ENCODE data around the gene SYNRG. TPM values are rescaled to one million over a fixed set of nuclear protein-coding genes. Genes with fewer than 3 reads are reported as not detected.

SYNRG gene
- total and polyA plus RNA-seq, 2 donors (not counting 3 experiments of a cell fraction or from before 2014, with no cell fraction given), result 15.3 to 42.2 TPM

DNA sequence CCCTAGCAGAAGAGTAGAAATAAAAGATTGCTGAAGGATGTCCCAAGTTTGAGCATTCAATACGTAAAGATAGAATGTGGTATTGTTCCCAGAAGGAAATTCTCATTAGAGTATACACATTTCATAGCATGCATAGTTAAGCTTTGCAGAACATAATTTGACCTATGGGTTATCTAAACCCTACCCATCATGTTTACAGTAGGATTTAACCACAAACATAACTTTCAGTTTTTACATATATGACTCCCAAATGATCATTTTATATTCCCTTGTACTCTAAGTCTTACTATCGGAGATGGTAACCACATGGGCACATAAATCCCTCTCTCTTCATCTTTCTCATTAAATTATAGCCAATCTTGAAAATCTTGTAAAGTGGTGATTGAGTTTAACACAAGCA is 50.9 kb downstream of the SYNRG start:
- Histone ChIP-seq H3K4me1 (ENCODE audit: control insufficient read depth, extremely low read depth, insufficient read depth, low read length) (no peaks in the 10 kb centered on the region), H3K79me2 (ENCODE audit: control insufficient read depth, insufficient read depth, low read length) (no peaks in the 10 kb centered on the region), H3K27ac (ENCODE audit: insufficient read depth, low read depth, low read length) (no peak overlapping the region), H3K4me3 (replicated peaks in 1 of 3; ENCODE audit: insufficient read depth in 1 of 3, low read depth in 1 of 3, low read length in 3 of 3) (no peak overlapping the region), H3K27me3 (ENCODE audit: control insufficient read depth in 2 of 2, insufficient read depth in 2 of 2, low read length in 2 of 2) (no peaks in the 10 kb centered on the region), H3K9me1 (replicated peaks; ENCODE audit: control insufficient read depth, extremely low read depth, insufficient read depth, low read length) (no peaks in the 10 kb centered on the region), H4K20me1 (replicated peaks; ENCODE audit: control insufficient read depth, extremely low read depth, insufficient read depth, low read length) (no peaks in the 10 kb centered on the region), H3K36me3 (ENCODE audit: control insufficient read depth in 2 of 2, extremely low read depth in 1 of 2, insufficient read depth in 2 of 2, low read length in 2 of 2) (peaks cover 11 to 12% of the 10 kb centered on the region in 2 experiments), H3K9ac (replicated peaks; ENCODE audit: extremely low read depth, insufficient read depth, low read length) (no peak overlapping the region), H3K9me3 (replicated peaks; ENCODE audit: control insufficient read depth, insufficient read depth, low read length) (no peaks in the 10 kb centered on the region), H3K4me2 (ENCODE audit: insufficient read depth, low read length) (no peak overlapping the region), H2AFZ (ENCODE audit: low read depth, low read length) (no peak overlapping the region)
- TF ChIP-seq, protein P1, sequence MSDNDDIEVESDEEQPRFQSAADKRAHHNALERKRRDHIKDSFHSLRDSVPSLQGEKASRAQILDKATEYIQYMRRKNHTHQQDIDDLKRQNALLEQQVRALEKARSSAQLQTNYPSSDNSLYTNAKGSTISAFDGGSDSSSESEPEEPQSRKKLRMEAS (IDR thresholded peaks at IDR 0.05; ENCODE audit: insufficient read depth, insufficient read length), result no peak
- no peak for TF ChIP-seq POLR2AphosphoS5 (IDR thresholded peaks at IDR 0.05; ENCODE audit: insufficient read depth, low read depth, low read length)
- TF ChIP-seq GATA2 (IDR thresholded peaks at IDR 0.05; ENCODE audit: insufficient read depth, insufficient read length, low read depth, low read length), result no peak
- no peak for TF ChIP-seq MYC (IDR thresholded peaks at IDR 0.05; ENCODE audit: low read depth, low read length)
- TF ChIP-seq, protein P2, sequence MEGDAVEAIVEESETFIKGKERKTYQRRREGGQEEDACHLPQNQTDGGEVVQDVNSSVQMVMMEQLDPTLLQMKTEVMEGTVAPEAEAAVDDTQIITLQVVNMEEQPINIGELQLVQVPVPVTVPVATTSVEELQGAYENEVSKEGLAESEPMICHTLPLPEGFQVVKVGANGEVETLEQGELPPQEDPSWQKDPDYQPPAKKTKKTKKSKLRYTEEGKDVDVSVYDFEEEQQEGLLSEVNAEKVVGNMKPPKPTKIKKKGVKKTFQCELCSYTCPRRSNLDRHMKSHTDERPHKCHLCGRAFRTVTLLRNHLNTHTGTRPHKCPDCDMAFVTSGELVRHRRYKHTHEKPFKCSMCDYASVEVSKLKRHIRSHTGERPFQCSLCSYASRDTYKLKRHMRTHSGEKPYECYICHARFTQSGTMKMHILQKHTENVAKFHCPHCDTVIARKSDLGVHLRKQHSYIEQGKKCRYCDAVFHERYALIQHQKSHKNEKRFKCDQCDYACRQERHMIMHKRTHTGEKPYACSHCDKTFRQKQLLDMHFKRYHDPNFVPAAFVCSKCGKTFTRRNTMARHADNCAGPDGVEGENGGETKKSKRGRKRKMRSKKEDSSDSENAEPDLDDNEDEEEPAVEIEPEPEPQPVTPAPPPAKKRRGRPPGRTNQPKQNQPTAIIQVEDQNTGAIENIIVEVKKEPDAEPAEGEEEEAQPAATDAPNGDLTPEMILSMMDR (IDR thresholded peaks at IDR 0.05; ENCODE audit: extremely low read depth in 1 of 2, insufficient read depth in 1 of 2, low read depth in 1 of 2, low read length in 2 of 2), result no peak
- TF ChIP-seq JUN (IDR thresholded peaks at IDR 0.05; ENCODE audit: borderline replicate concordance, insufficient read depth, insufficient read length, low read depth), result no peak
- TF ChIP-seq POLR2A (IDR thresholded peaks at IDR 0.05; ENCODE audit: low read depth, low read length), result no peak
- no TSS peak for BruUV-seq (replicated peaks)
- ChIA-PET POLR2A (no interaction called here), CTCF (no interaction called here)
- intact Hi-C loops (cut with micrococcal nuclease), result no loop called here
- no peak for FAIRE-seq
- no peak for DNase-seq (ENCODE audit: low read depth, low spot score)
- dilution Hi-C loops (cut with MboI; ENCODE audit: extremely low pct_ligation_motif_present, low sequenced_read_pairs), result no loop called here

All from endothelial cell of umbilical vein (primary cell).